ENCODE results near the gene HPF1.

- TF ChIP-seq CTCF (IDR thresholded peaks at IDR 0.05) = no peak
- no peak for TF ChIP-seq POLR2AphosphoS5 (IDR thresholded peaks at IDR 0.05)
Measured at GRCh38 chr4:169803413-169803812, 45.7 kb upstream of the HPF1 start.

Data from breast epithelium (tissue), 3 donors.